ENCODE measurements around the gene COL4A2.

- no peak for TF ChIP-seq TAF1 (IDR thresholded peaks at IDR 0.05; ENCODE audit: borderline replicate concordance, low read depth, low read length)
- no peak for TF ChIP-seq POLR2AphosphoS5 (IDR thresholded peaks at IDR 0.05; ENCODE audit: low read depth, low read length)
- no peak for TF ChIP-seq POLR2A (IDR thresholded peaks at IDR 0.05; ENCODE audit: low read depth, low read length)
Measured at GRCh38 chr13:110293037-110293436, 14.0 kb upstream of the COL4A2 start.
